ENCODE measurements around the gene NFKBIZ. TPM values are rescaled to one million over a fixed set of nuclear protein-coding genes. Genes with fewer than 3 reads are reported as not detected.

NFKBIZ gene
- total and polyA plus RNA-seq, 2 experiments from 2014 or later: 15.7 to 19.1 TPM

GRCh38 chr3:101847328-101847727 lies 2.0 kb upstream of the NFKBIZ start:
- in situ Hi-C loops (cut with MboI): no loop called here
- H3K27ac ChIP-seq: no peak overlapping the region
- 91 to 94% methylated on average over 3 of the region's 3 CpGs for WGBS, 2 experiments (ENCODE audit: low coverage in 1 of 2, low lambda C conversion rate in 2 of 2, missing lambda C conversion rate in 2 of 2)

GRCh38 chr3:101848326-101848725 lies 988 bp upstream of the NFKBIZ start:
- Histone ChIP-seq H3K9me3 (ENCODE audit: low read depth) (no peaks in the 10 kb centered on the region), H3F3A (ENCODE audit: insufficient read depth) (peaks cover 24% of the 10 kb centered on the region), H3K4me1 (ENCODE audit: insufficient read depth) (peaks cover 18% of the 10 kb centered on the region), H2AFZ (peak overlapping the region; percentile 73), H4K20me1 (ENCODE audit: insufficient read depth) (peaks cover 13% of the 10 kb centered on the region; the same call in 1 of the 2 replicates), H3K27ac (peak overlapping the region; percentile 82), H3K27me3 (replicated peaks; ENCODE audit: insufficient read depth) (no peaks in the 10 kb centered on the region), H3K36me3 (ENCODE audit: low read depth) (peaks cover 17% of the 10 kb centered on the region), H3K9me2 (ENCODE audit: insufficient read depth) (no peaks in the 10 kb centered on the region), H3K4me3 (peak overlapping the region; percentile 93), H3K79me2 (ENCODE audit: insufficient read depth) (peaks cover 39% of the 10 kb centered on the region), H3K4me2 (ENCODE audit: unreplicated experiment) (peak overlapping the region; percentile 73), H3K9ac (peak overlapping the region; percentile 93)
- DNase-seq: no peak
- in situ Hi-C loops (cut with MboI): no loop called here
- WGBS, 2 experiments (ENCODE audit: low coverage in 1 of 2, low lambda C conversion rate in 2 of 2, missing lambda C conversion rate in 2 of 2): 19 to 21% methylated on average over 3 of the region's 3 CpGs
- TF ChIP-seq EZH2phosphoT487 (IDR thresholded peaks at IDR 0.05; ENCODE audit: insufficient read depth, low read depth) (no peak), EZH2 (IDR thresholded peaks at IDR 0.05; ENCODE audit: insufficient read depth, poor library complexity, severe bottlenecking) (no peak)

More at GRCh38 chr3:101847328-101847727, 2.0 kb upstream of the NFKBIZ start:
- Histone ChIP-seq H3K4me1 (ENCODE audit: insufficient read depth) (peaks cover 18% of the 10 kb centered on the region), H3K36me3 (ENCODE audit: low read depth) (peaks cover 7% of the 10 kb centered on the region), H3K9me2 (ENCODE audit: insufficient read depth) (no peaks in the 10 kb centered on the region), H2AFZ (no peak overlapping the region), H3K9me3 (ENCODE audit: low read depth) (no peaks in the 10 kb centered on the region), H3K4me3 (no peak overlapping the region), H4K20me1 (ENCODE audit: insufficient read depth) (peaks cover 13% of the 10 kb centered on the region; the same call in 1 of the 2 replicates), H3K4me2 (ENCODE audit: unreplicated experiment) (no peak overlapping the region), H3K79me2 (ENCODE audit: insufficient read depth) (peaks cover 29% of the 10 kb centered on the region), H3K9ac (no peak overlapping the region), H3F3A (ENCODE audit: insufficient read depth) (peaks cover 15% of the 10 kb centered on the region), H3K27me3 (replicated peaks; ENCODE audit: insufficient read depth) (no peaks in the 10 kb centered on the region)
- DNase-seq: no peak
- TF ChIP-seq EZH2 (IDR thresholded peaks at IDR 0.05; ENCODE audit: insufficient read depth, poor library complexity, severe bottlenecking) (no peak), EZH2phosphoT487 (IDR thresholded peaks at IDR 0.05; ENCODE audit: insufficient read depth, low read depth) (no peak)

GRCh38 chr3:101849714-101850245 lies 466 bp downstream of the NFKBIZ start:
- peak overlapping the region; percentile 89 for H3K4me2 ChIP-seq (ENCODE audit: unreplicated experiment)
- H3K4me1 ChIP-seq (ENCODE audit: insufficient read depth): peaks cover 26% of the 10 kb centered on the region

GRCh38 chr3:101850246-101851051 lies 1.1 kb downstream of the NFKBIZ start:
- Histone ChIP-seq H3K4me2 (ENCODE audit: unreplicated experiment) (peak overlapping the region; percentile 89), H3K9me2 (ENCODE audit: insufficient read depth) (no peaks in the 10 kb centered on the region), H3K79me2 (ENCODE audit: insufficient read depth) (peaks cover 56% of the 10 kb centered on the region), H3K9me3 (ENCODE audit: low read depth) (no peaks in the 10 kb centered on the region), H3F3A (ENCODE audit: insufficient read depth) (peaks cover 42% of the 10 kb centered on the region), H3K4me3 (peak overlapping the region; percentile 93), H2AFZ (peak overlapping the region; percentile 20; the same call in 1 of the 2 replicates), H3K36me3 (ENCODE audit: low read depth) (peaks cover 38% of the 10 kb centered on the region), H3K4me1 (ENCODE audit: insufficient read depth) (peaks cover 26% of the 10 kb centered on the region), H3K9ac (peak overlapping the region; percentile 93), H3K27ac (peak overlapping the region; percentile 82), H4K20me1 (ENCODE audit: insufficient read depth) (peaks cover 13% of the 10 kb centered on the region; the same call in 1 of the 2 replicates), H3K27me3 (replicated peaks; ENCODE audit: insufficient read depth) (no peaks in the 10 kb centered on the region)
- WGBS, 2 experiments (ENCODE audit: low coverage in 1 of 2, low lambda C conversion rate in 2 of 2, missing lambda C conversion rate in 2 of 2): 0 to 2% methylated on average over 19 of the region's 19 CpGs
- in situ Hi-C loops (cut with MboI): no loop called here
- peak; percentile 81 for DNase-seq
- TF ChIP-seq EZH2phosphoT487 (IDR thresholded peaks at IDR 0.05; ENCODE audit: insufficient read depth, low read depth): no peak
- no peak for TF ChIP-seq EZH2 (IDR thresholded peaks at IDR 0.05; ENCODE audit: insufficient read depth, poor library complexity, severe bottlenecking)

More at GRCh38 chr3:101849714-101850245, 466 bp downstream of the NFKBIZ start:
- H3K79me2 ChIP-seq (ENCODE audit: insufficient read depth): peaks cover 50% of the 10 kb centered on the region
- H3F3A ChIP-seq (ENCODE audit: insufficient read depth): peaks cover 36% of the 10 kb centered on the region
- no peak for TF ChIP-seq EZH2 (IDR thresholded peaks at IDR 0.05; ENCODE audit: insufficient read depth, poor library complexity, severe bottlenecking)
- peak overlapping the region; percentile 93 for H3K9ac ChIP-seq
- 0 to 1% methylated on average over 54 to 64 of the region's 67 CpGs for WGBS, 2 experiments (ENCODE audit: low coverage in 1 of 2, low lambda C conversion rate in 2 of 2, missing lambda C conversion rate in 2 of 2)
- peak overlapping the region; percentile 93 for H3K4me3 ChIP-seq
- peak overlapping the region; percentile 82 for H3K27ac ChIP-seq
- DNase-seq: peak; percentile 66
- no peaks in the 10 kb centered on the region for H3K9me3 ChIP-seq (ENCODE audit: low read depth)
- peak overlapping the region; percentile 20; the same call in 1 of the 2 replicates for H2AFZ ChIP-seq
- no peaks in the 10 kb centered on the region for H3K9me2 ChIP-seq (ENCODE audit: insufficient read depth)
- peaks cover 31% of the 10 kb centered on the region for H3K36me3 ChIP-seq (ENCODE audit: low read depth)
- in situ Hi-C loops (cut with MboI): no loop called here
- peaks cover 13% of the 10 kb centered on the region; the same call in 1 of the 2 replicates for H4K20me1 ChIP-seq (ENCODE audit: insufficient read depth)
- no peaks in the 10 kb centered on the region for H3K27me3 ChIP-seq (replicated peaks; ENCODE audit: insufficient read depth)

All from GM23248 (cell line).